Tibial nerve (tissue), 4 donors: ENCODE results near the gene MYG1. TPM values are rescaled to one million over a fixed set of nuclear protein-coding genes. Genes with fewer than 3 reads are reported as not detected.

Source experiments
- DNase-seq, 2 donors: peaks; one replicate each; pipeline ENCODE4 v3.0.0-alpha.2; 2019; ENCODE audit warnings: low spot score in 2 of 2
- H3K27ac ChIP-seq, 4 donors: fragments of 200-600 bp; sonication (generic) in 3 of 4; one replicate each; pipeline ENCODE4 v1.5.1; 2017 to 2019; ENCODE audit warnings: mild to moderate bottlenecking in 1 of 4
- H3K27me3 ChIP-seq, 2 donors: fragments of 200-600 bp; sonication (generic) in 1 of 2; one replicate each; pipeline versions ENCODE4 v1.5.1 to v1.6.0; 2017 to 2019
- H3K36me3 ChIP-seq, 3 donors: fragments of 200-600 bp; sonication (generic); one replicate each; pipeline ENCODE4 v1.5.1; 2018 to 2019
- H3K4me1 ChIP-seq, 4 donors: fragments of 200-600 bp; sonication (generic) in 3 of 4; one replicate each; pipeline ENCODE4 v1.5.1; 2017 to 2019
- H3K4me3 ChIP-seq, 4 donors: fragments of 200-600 bp; sonication (generic) in 3 of 4; one replicate each; pipeline ENCODE4 v1.5.1; 2017 to 2019; ENCODE audit warnings: mild to moderate bottlenecking in 1 of 4, moderate library complexity in 1 of 4
- H3K9me3 ChIP-seq, 4 donors: fragments of 200-600 bp; sonication (generic) in 3 of 4; one replicate each; pipeline ENCODE4 v1.5.1; 2017 to 2019
- CTCF ChIP-seq, 5 experiments: fragments of 200-600 bp in 3 of 5; fragments of 450-650 bp in 2 of 5; sonication (generic) in 3 of 5; IDR thresholded peaks; one replicate each; pipeline ENCODE4 v1.5.1; 2016 to 2019; ENCODE audit warnings: antibody characterized with exemption in 5 of 5, mild to moderate bottlenecking in 3 of 5, moderate library complexity in 2 of 5
- EP300 ChIP-seq, 2 donors: sonication (generic); formaldehyde crosslinking; IDR thresholded peaks; one replicate each; pipeline ENCODE4 v1.6.1; 2017; ENCODE audit warnings: antibody characterized with exemption in 2 of 2, mild to moderate bottlenecking in 1 of 2
- POLR2A ChIP-seq, 2 donors: fragments of 450-650 bp; IDR thresholded peaks; one replicate each; pipeline ENCODE4 v1.6.1; 2017; ENCODE audit warnings: antibody characterized with exemption in 2 of 2, mild to moderate bottlenecking in 2 of 2, moderate library complexity in 2 of 2
- WGBS, 2 donors: methylation state at CpG; one replicate each; pipeline ENCODE4 v1.1.5; 2018; 5-methylcytosine and 5-hydroxymethylcytosine counted together
- total RNA-seq, 4 donors: library from RNA; depleted of rRNA; stranded (reverse); fragments of >200 nt; gene quantifications; one replicate each; pipeline ENCODE4 v1.1.0, GENCODE V29; 2016

The MYG1 gene
- total RNA-seq, 4 donors from 2014 or later: 49.2 to 82.8 (median 54.3) TPM

GRCh38 chr12:53287741-53288216, 11.7 kb upstream of the MYG1 start:
- peak; percentile 56 to 82 for DNase-seq
- WGBS, 2 donors: 75 to 79% methylated on average over 10 to 11 of the region's 11 CpGs

DNA sequence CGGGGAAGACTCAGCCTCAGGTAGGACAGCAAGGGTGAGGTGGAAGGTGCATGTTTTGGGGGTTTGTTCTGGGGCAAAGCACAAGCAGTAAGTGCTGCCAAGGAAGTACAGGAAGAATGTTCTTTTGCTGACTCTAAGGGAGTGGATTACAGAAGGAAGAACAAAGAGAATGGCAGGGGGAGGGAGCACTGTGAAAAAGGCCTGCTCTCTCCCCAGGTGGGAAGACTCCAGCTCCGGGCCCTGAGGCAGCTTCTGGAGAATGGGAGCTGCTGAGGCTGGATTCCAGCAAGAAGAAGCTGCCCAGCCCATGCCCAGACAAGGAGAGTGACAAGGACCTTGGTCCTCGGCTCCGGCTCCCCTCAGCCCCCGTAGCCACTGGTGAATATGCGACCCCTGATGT, 11.2 kb upstream of the MYG1 start:
- Histone ChIP-seq H3K27me3 (no peaks in the 10 kb centered on the region), H3K36me3 (no peaks in the 10 kb centered on the region), H3K9me3 (no peaks in the 10 kb centered on the region), H3K4me3 (no peak overlapping the region), H3K27ac (no peak overlapping the region), H3K4me1 (no peaks in the 10 kb centered on the region)
- no peak for TF ChIP-seq CTCF (IDR thresholded peaks at IDR 0.05)
- no peak for TF ChIP-seq EP300 (IDR thresholded peaks at IDR 0.05)
- TF ChIP-seq POLR2A (IDR thresholded peaks at IDR 0.05): no peak
- DNase-seq: no peak
- WGBS, 2 donors: 88% methylated on average over 6 of the region's 6 CpGs

More at GRCh38 chr12:53287741-53288216, 11.7 kb upstream of the MYG1 start:
- H3K4me3 ChIP-seq: no peak overlapping the region
- no peak overlapping the region for H3K27ac ChIP-seq
- H3K36me3 ChIP-seq: no peaks in the 10 kb centered on the region
- no peaks in the 10 kb centered on the region for H3K9me3 ChIP-seq
- TF ChIP-seq CTCF (IDR thresholded peaks at IDR 0.05) (peak; percentile 51 to 81 (median 66)), POLR2A (IDR thresholded peaks at IDR 0.05) (no peak)
- H3K4me1 ChIP-seq: no peaks in the 10 kb centered on the region
- H3K27me3 ChIP-seq: no peaks in the 10 kb centered on the region

DNA sequence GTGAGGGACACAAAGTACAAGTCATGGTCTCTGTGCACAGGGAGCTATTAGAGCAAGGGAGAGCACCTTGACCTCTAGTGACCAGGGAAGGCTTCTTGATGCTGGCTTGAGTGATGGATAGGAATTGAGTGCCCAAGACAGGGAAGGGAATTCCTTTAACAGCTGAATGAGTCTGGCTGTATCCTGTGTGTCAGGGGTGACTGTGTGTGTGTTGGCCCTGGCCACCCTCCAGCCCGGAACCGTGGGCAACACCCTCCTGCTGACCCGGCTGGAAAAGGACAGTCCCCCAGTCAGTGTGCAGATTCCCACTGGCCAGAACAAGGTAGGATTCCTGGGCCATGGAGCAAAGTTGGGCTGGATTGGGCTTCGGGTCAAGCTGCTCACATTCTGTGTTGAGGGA, 9.6 kb upstream of the MYG1 start:
- Histone ChIP-seq H3K4me1 (peaks cover 0 to 6% (median 3%) of the 10 kb centered on the region in 4 donors), H3K9me3 (no peaks in the 10 kb centered on the region), H3K4me3 (no peak overlapping the region), H3K27me3 (no peaks in the 10 kb centered on the region), H3K36me3 (no peaks in the 10 kb centered on the region), H3K27ac (no peak overlapping the region)
- DNase-seq: no peak
- TF ChIP-seq POLR2A (IDR thresholded peaks at IDR 0.05) (no peak), EP300 (IDR thresholded peaks at IDR 0.05) (no peak), CTCF (IDR thresholded peaks at IDR 0.05) (no peak)
- WGBS, 2 donors: 75 to 91% methylated on average over 4 of the region's 4 CpGs

DNA sequence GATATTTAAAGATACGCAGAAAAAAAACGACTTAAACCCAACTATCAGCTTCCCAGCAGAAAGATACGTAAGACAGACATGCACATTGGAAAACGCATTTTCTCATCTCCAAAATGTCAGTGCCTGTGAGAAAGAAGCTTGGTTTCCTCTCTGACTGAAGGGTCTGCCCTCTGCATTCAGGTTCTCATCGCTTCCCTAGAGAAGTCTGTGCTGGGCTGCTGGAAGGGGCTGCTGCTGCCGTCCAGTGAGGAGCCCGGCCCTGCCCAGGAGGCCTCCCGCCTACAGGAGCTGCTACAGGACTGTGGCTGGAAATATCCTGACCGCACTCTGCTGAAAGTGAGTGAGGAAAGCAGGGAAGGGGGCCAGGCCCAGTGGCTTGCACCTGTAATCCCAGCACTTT, 8.8 kb upstream of the MYG1 start:
- DNase-seq: no peak
- H3K9me3 ChIP-seq: no peaks in the 10 kb centered on the region
- no peak overlapping the region for H3K27ac ChIP-seq
- H3K36me3 ChIP-seq: no peaks in the 10 kb centered on the region
- no peak for TF ChIP-seq POLR2A (IDR thresholded peaks at IDR 0.05)
- no peak for TF ChIP-seq CTCF (IDR thresholded peaks at IDR 0.05)
- no peak for TF ChIP-seq EP300 (IDR thresholded peaks at IDR 0.05)
- H3K27me3 ChIP-seq: no peaks in the 10 kb centered on the region
- H3K4me1 ChIP-seq: peaks cover 0 to 8% (median 4%) of the 10 kb centered on the region in 4 donors
- H3K4me3 ChIP-seq: no peak overlapping the region
- 88 to 94% methylated on average over 9 of the region's 9 CpGs for WGBS, 2 donors

GRCh38 chr12:53292426-53292825, 7.1 kb upstream of the MYG1 start:
- TF ChIP-seq CTCF (IDR thresholded peaks at IDR 0.05) (no peak), EP300 (IDR thresholded peaks at IDR 0.05) (no peak)
- Histone ChIP-seq H3K9me3 (no peaks in the 10 kb centered on the region), H3K4me1 (peaks cover 0 to 25% (median 18%) of the 10 kb centered on the region in 4 donors), H3K27ac (no peak overlapping the region), H3K36me3 (peaks cover 0 to 6% (median 0%) of the 10 kb centered on the region in 3 donors), H3K4me3 (no peak overlapping the region), H3K27me3 (no peaks in the 10 kb centered on the region)
- no peak for DNase-seq
